ENCODE measurements around the gene CROCC. TPM values are rescaled to one million over a fixed set of nuclear protein-coding genes. Genes with fewer than 3 reads are reported as not detected.

The CROCC gene
- total RNA-seq, 1 donor from 2014 or later, result 21.0 TPM

DNA sequence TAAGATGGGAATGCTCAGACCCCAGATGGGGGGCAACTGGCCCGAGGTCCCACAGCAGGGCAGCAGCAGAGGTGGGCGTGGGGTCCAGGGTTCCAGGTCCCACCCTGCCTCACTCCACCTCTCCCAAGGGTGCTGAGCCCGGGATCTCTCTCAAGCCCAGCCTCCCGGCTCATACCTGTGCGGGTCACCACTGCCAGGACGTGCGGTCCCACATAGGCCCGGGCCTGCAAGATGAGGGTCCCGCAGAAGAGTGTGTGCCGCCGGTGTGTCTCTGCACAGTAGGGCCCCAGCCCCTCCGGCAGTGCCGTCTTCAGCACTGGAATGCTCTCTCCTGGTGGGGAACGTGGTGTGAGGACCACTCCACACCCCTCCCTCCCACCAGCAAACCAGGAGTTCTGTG is 75.1 kb downstream of the CROCC start:
- TF ChIP-seq, protein P1, sequence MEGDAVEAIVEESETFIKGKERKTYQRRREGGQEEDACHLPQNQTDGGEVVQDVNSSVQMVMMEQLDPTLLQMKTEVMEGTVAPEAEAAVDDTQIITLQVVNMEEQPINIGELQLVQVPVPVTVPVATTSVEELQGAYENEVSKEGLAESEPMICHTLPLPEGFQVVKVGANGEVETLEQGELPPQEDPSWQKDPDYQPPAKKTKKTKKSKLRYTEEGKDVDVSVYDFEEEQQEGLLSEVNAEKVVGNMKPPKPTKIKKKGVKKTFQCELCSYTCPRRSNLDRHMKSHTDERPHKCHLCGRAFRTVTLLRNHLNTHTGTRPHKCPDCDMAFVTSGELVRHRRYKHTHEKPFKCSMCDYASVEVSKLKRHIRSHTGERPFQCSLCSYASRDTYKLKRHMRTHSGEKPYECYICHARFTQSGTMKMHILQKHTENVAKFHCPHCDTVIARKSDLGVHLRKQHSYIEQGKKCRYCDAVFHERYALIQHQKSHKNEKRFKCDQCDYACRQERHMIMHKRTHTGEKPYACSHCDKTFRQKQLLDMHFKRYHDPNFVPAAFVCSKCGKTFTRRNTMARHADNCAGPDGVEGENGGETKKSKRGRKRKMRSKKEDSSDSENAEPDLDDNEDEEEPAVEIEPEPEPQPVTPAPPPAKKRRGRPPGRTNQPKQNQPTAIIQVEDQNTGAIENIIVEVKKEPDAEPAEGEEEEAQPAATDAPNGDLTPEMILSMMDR (IDR thresholded peaks at IDR 0.05), result no peak
- no peak overlapping the region for H3K27ac ChIP-seq
- no peak for DNase-seq
- peaks cover 81% of the 10 kb centered on the region for H3K36me3 ChIP-seq
- H3K4me3 ChIP-seq, result no peak overlapping the region
- intact Hi-C loops (cut with DNase I), result no loop called here
- no peaks in the 10 kb centered on the region for H3K27me3 ChIP-seq (ENCODE audit: low read depth)
- no peaks in the 10 kb centered on the region for H3K4me1 ChIP-seq
- ATAC-seq, result no peak
- no peaks in the 10 kb centered on the region for H3K9me3 ChIP-seq

DNA sequence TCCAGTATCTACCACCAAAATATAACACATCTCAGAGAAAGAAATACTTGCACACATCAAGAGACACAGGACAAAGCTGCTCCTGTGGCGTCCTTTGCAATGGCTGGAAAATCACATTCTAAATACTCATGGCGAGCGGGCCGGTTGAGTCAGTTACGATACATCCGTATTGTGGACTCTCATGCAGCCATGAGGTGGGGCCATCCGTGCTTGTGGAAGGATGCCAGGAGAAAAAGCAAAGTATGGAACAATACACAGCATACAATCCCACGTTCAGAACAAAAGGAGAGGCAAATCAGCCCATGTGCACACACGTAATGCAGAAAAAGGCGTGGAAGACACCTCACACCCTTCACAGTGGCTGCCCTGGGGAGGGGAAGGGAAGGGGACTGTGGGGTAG is 76.9 kb downstream of the CROCC start:
- DNase-seq (no peak), ATAC-seq (no peak)
- Histone ChIP-seq H3K27ac (no peak overlapping the region), H3K27me3 (ENCODE audit: low read depth) (no peaks in the 10 kb centered on the region), H3K9me3 (no peaks in the 10 kb centered on the region), H3K4me3 (no peak overlapping the region), H3K4me1 (no peaks in the 10 kb centered on the region), H3K36me3 (peaks cover 80% of the 10 kb centered on the region)
- TF ChIP-seq, protein P1 (IDR thresholded peaks at IDR 0.05), result no peak
- intact Hi-C loops (cut with DNase I), result no loop called here

DNA sequence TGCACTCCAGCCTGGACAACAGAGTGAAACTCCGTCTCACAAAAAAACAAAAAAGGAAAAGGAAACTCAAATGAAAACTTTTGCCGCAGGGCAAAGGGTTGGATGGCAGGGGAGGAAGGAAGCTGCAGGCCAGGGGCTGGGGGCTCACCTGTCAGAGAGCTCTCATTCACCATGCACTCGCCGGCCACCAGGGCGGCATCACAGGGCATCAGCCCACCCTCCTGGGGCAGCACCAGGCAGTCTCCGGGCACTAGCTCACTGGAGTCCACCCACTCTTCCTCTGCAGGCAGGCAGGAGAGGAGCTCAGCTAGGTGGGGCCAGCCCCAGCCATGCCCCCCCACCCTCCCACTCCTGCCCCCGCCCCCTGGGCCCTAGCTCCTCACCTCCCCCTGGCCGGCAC is 78.1 kb downstream of the CROCC start:
- Histone ChIP-seq H3K4me1 (no peaks in the 10 kb centered on the region), H3K27me3 (ENCODE audit: low read depth) (no peaks in the 10 kb centered on the region), H3K27ac (no peak overlapping the region), H3K9me3 (no peaks in the 10 kb centered on the region), H3K4me3 (no peak overlapping the region), H3K36me3 (peaks cover 88% of the 10 kb centered on the region)
- intact Hi-C loops (cut with DNase I), result no loop called here
- no peak for ATAC-seq
- TF ChIP-seq, protein P1 (IDR thresholded peaks at IDR 0.05), result no peak
- no peak for DNase-seq

DNA sequence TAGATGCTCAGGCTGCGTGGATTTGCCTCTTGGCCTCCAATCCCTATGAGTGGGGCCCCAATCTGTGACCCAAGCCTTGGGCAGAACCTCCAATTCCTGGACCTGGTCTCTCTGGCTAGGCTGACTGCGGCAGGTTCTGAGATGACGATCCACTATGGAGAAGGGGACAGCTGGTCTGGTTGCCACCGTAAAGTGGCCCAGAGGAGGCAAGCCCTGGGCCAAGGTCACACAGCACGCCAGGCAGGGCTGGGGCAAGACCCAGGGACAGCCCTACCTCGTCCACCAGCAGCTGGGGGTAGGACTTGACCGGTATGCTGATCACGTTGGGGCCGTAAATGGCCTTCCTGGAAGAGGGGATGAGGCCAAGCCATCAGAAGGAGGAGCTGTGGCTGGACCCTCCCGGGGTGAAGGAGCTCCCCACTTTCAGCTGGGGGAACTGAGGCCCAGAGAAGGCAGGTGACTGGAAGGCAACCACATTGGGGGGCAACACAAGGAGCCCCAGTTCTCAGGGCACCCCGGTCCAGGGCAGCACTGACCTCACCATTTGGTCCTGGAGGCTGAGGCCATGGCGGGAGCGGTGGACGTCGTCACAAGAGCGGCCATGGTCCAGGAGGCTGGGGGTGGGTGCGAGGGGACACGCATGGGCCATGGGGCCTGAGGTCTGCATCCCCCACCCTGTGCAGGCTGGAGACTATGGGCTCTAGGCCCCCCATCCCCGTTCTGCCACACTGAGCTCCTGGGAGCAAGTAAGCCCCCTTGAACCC is 80.2 kb downstream of the CROCC start:
- Histone ChIP-seq H3K27ac (no peak overlapping the region), H3K36me3 (peaks cover 85% of the 10 kb centered on the region), H3K27me3 (ENCODE audit: low read depth) (no peaks in the 10 kb centered on the region), H3K4me1 (no peaks in the 10 kb centered on the region), H3K9me3 (no peaks in the 10 kb centered on the region), H3K4me3 (no peak overlapping the region)
- no peak for DNase-seq
- ATAC-seq, result no peak
- intact Hi-C loops (cut with DNase I), result no loop called here
- TF ChIP-seq, protein P1 (IDR thresholded peaks at IDR 0.05), result no peak

DNA sequence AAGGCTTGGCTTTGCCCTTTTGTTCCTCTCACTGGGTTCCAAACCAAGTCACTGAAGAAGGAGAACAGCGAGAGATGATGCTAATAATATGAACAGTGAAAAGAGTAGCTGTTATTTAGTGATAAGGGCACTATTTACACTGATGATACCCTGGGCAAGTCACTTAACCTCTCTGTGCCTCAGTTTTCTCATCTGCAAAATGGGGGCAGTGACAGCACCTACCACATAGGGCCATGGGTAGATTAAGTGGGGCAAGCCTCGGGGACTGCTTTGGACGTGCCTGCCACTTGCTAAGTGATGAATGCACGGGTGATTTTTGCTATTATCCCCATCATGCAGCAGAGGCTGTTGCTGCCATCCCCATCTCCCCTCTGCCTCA is 80.8 kb downstream of the CROCC start:
- no peaks in the 10 kb centered on the region for H3K9me3 ChIP-seq
- H3K27me3 ChIP-seq (ENCODE audit: low read depth), result no peaks in the 10 kb centered on the region
- intact Hi-C loops (cut with DNase I), result no loop called here
- no peaks in the 10 kb centered on the region for H3K4me1 ChIP-seq
- H3K27ac ChIP-seq, result no peak overlapping the region
- TF ChIP-seq, protein P1 (IDR thresholded peaks at IDR 0.05), result no peak
- ATAC-seq (no peak), DNase-seq (no peak)
- H3K4me3 ChIP-seq, result no peak overlapping the region
- peaks cover 80% of the 10 kb centered on the region for H3K36me3 ChIP-seq
